NT2/D1 (cell line): ENCODE measurements around the gene MAGT1.
"Not testable (repeated sequence)": the region's sequence is repeated elsewhere in the genome, so short reads cannot be mapped to it uniquely, and the experiment has no call there.

Experiments
- DNase-seq: peaks from one replicate; pipeline ENCODE4 v3.0.0-alpha.2; 2011; ENCODE audit warnings: low read depth, low spot score
- H3K27me3 ChIP-seq: 2 replicates; pipeline ENCODE4 v1.6.0; 2011; ENCODE audit warnings: mild to moderate bottlenecking; ENCODE audit not compliant: insufficient read length, insufficient read depth
- H3K36me3 ChIP-seq: 2 replicates; pipeline ENCODE4 v1.6.1; 2011; ENCODE audit warnings: mild to moderate bottlenecking, low read length, mixed read lengths; ENCODE audit not compliant: insufficient read depth, insufficient read length
- H3K4me1 ChIP-seq: 2 replicates; pipeline ENCODE4 v1.5.1; 2011; ENCODE audit not compliant: insufficient read depth, insufficient read length
- H3K4me3 ChIP-seq: 2 replicates; pipeline ENCODE4 v1.5.1; 2011; ENCODE audit warnings: low read depth; ENCODE audit not compliant: insufficient read length
- H3K9ac ChIP-seq: 2 replicates; pipeline ENCODE4 v1.6.0; 2011; ENCODE audit warnings: low read depth; ENCODE audit not compliant: insufficient read length
- H3K9me3 ChIP-seq: 2 replicates; pipeline ENCODE4 v1.5.1; 2011; ENCODE audit warnings: mild to moderate bottlenecking, low read length; ENCODE audit not compliant: insufficient read depth
- SUZ12 ChIP-seq: IDR thresholded peaks from 2 replicates; pipeline ENCODE4 v1.6.1; 2011; ENCODE audit not compliant: insufficient read length, insufficient read depth; ENCODE audit errors: extremely low read depth
- YY1 ChIP-seq: IDR thresholded peaks from 2 replicates; pipeline ENCODE4 v1.6.1; 2011; ENCODE audit not compliant: insufficient read length, insufficient read depth
- ZNF274 ChIP-seq: IDR thresholded peaks from 2 replicates; pipeline ENCODE4 v1.6.1; 2011; ENCODE audit warnings: mild to moderate bottlenecking, low read depth, low read length

MAGT1 gene

DNA sequence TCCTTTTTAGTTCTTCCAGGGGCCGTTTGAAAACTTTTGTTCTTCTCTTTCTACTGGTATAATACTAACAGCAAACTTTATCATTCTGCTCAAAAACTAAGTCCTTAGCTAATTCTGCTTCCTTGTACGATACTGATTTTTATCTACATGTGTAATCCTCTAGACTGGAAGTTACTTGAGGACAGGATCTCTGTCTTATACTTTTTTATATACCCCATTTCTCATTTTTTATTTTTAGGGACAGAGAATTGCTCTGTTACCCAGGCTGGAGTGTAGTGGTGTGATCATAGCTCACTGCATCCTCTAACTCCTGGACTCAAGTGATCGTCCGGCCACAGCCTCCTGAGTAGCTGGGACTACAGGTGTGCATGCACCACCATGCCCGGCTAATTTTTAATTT is 6.3 kb upstream of the MAGT1 start:
- H3K9ac ChIP-seq, result no peak overlapping the region
- no peaks in the 10 kb centered on the region for H3K9me3 ChIP-seq
- H3K36me3 ChIP-seq, result peaks cover 47% of the 10 kb centered on the region
- TF ChIP-seq SUZ12, result no peak
- no peak for TF ChIP-seq YY1
- TF ChIP-seq ZNF274, result no peak
- H3K4me3 ChIP-seq, result peak overlapping the region; percentile 88
- no peak for DNase-seq
- H3K4me1 ChIP-seq, result no peaks in the 10 kb centered on the region
- no peaks in the 10 kb centered on the region for H3K27me3 ChIP-seq

DNA sequence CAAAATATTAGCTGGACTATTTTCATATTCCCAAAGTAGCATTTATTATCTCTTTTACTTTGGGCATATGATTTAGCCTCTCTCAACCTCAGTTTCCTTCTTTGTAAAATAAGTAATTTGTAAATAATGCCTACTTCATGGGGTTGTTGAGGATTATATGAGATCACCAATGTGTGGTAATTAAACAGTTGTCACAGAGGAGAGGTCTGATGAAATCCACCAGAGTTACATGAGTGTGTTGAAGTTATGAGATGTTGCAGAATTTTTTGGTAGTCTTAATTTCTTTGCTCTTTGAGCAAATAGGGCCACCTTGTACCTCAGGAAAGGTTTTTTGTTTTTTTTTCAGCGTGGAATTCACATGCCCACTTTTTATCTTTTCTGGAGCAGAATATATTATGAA is 5.5 kb upstream of the MAGT1 start:
- no peak for TF ChIP-seq ZNF274
- TF ChIP-seq YY1, result no peak
- no peaks in the 10 kb centered on the region for H3K4me1 ChIP-seq
- H3K36me3 ChIP-seq, result peaks cover 41% of the 10 kb centered on the region
- DNase-seq, result no peak
- no peaks in the 10 kb centered on the region for H3K27me3 ChIP-seq
- H3K9me3 ChIP-seq, result no peaks in the 10 kb centered on the region
- H3K4me3 ChIP-seq, result peak overlapping the region; percentile 88
- H3K9ac ChIP-seq, result peak overlapping the region; percentile 79

- TF ChIP-seq SUZ12, result no peak
- TF ChIP-seq YY1, result peak; percentile 70
- no peak for TF ChIP-seq ZNF274
- peak within 1 kb of the TSS; percentile 88 for H3K4me3 ChIP-seq
Observed at GRCh38 chrX:77899081-77899828, 4.0 kb upstream of the MAGT1 start, which contains the start of gene COX7B. Gene COX7B, plus strand, starts transcription at chrX:77899468. Its CDS starts 86 bp downstream, at chrX:77899554.

DNA sequence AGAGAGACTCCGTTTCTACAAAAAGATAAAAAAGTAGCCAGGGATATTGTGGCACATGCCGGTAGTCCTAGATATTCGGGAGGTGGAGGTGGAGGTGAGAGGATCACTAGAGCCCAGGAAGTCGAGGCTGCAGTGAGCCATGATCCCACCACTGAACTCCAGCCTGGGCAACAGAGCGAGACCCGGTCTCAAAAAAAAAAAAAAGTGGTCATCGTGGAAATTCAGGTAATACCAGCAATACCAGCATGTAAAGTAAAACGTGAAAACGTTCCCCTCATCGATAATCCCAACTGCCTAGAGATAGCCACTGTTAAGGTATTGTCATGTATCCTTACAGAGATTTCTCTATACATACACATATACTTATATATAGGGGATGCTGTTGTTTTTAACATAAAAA is 1.5 kb downstream of the MAGT1 start:
- H3K4me3 ChIP-seq, result no peak overlapping the region

More at GRCh38 chrX:77899081-77899828, 4.0 kb upstream of the MAGT1 start, which contains the start of gene COX7B:
- H3K4me1 ChIP-seq, result no peaks in the 10 kb centered on the region
- peaks cover 31% of the 10 kb centered on the region for H3K36me3 ChIP-seq
- no peaks in the 10 kb centered on the region for H3K27me3 ChIP-seq
- H3K9ac ChIP-seq, result peak within 1 kb of the TSS; percentile 89
- no peaks in the 10 kb centered on the region for H3K9me3 ChIP-seq
- DNase-seq, result peak; percentile 91

GRCh38 chrX:77892887-77893286 is 2.3 kb downstream of the MAGT1 start:
- H3K9ac ChIP-seq, result no peak overlapping the region
- TF ChIP-seq YY1 (no peak), SUZ12 (no peak), ZNF274 (no peak)
- H3K4me1 ChIP-seq, result no peaks in the 10 kb centered on the region
- H3K9me3 ChIP-seq, result no peaks in the 10 kb centered on the region
- H3K36me3 ChIP-seq, result peaks cover 5% of the 10 kb centered on the region
- no peaks in the 10 kb centered on the region for H3K27me3 ChIP-seq
- H3K4me3 ChIP-seq, result no peak overlapping the region
- DNase-seq, result no peak

More for the DNA sequence above, 1.5 kb downstream of the MAGT1 start:
- TF ChIP-seq SUZ12, result no peak
- no peak for TF ChIP-seq ZNF274
- no peak for TF ChIP-seq YY1
- no peaks in the 10 kb centered on the region for H3K4me1 ChIP-seq
- no peaks in the 10 kb centered on the region for H3K27me3 ChIP-seq
- peaks cover 5% of the 10 kb centered on the region for H3K36me3 ChIP-seq
- DNase-seq, result no peak
- peak overlapping the region; percentile 32 for H3K9ac ChIP-seq
- no peaks in the 10 kb centered on the region for H3K9me3 ChIP-seq

- H3K9me3 ChIP-seq, DNase-seq, H3K9ac ChIP-seq, H3K36me3 ChIP-seq, H3K27me3 ChIP-seq, H3K4me1 ChIP-seq, H3K4me3 ChIP-seq: not testable (repeated sequence)
Observed at GRCh38 chrX:77881418-77881817, 13.8 kb downstream of the MAGT1 start.

DNA sequence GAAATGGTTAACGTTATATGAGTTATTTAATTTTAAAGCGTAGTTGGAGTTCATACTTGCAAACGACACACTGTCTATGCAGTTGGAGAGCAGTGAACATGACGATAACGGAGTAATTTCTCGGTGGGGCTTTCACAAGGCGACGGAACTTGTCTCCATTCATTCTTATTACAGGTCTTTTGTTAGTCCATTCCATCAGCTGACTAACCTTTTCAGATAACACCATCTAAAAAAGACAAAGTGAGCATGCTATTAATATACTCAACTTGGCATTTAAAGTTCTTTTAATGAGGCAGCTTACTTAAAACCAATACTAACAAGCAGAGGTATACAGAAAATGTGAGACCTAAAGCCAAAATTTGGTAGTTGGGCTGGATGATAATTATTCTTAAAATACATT is 19.9 kb downstream of the MAGT1 start:
- H3K9ac ChIP-seq, result no peak overlapping the region
- H3K27me3 ChIP-seq, result no peaks in the 10 kb centered on the region
- H3K4me1 ChIP-seq, result no peaks in the 10 kb centered on the region
- TF ChIP-seq YY1 (no peak), ZNF274 (no peak), SUZ12 (no peak)
- no peak overlapping the region for H3K4me3 ChIP-seq
- H3K36me3 ChIP-seq, result peaks cover 35% of the 10 kb centered on the region
- no peaks in the 10 kb centered on the region for H3K9me3 ChIP-seq
- DNase-seq, result no peak

GRCh38 chrX:77831544-77831943 is 63.7 kb downstream of the MAGT1 start:
- DNase-seq, H3K4me1 ChIP-seq: not testable (repeated sequence)

DNA sequence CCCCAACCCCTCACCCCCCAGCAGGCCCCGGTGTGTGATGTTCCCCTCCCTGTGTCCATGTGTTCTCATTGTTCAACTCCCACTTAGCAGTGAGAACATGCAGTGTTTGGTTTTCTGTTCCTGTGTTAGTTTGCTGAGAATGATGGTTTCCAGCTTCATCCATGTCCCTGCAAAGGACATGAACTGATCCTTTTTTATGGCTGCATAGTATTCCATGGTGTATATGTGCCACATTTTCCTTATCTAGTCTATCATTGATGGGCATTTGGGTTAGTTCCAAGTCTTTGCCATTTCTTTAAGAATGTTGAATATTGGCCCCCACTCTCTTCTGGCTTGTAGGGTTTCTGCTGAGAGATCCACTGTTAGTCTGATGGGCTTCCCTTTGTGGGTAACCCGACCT is 73.2 kb downstream of the MAGT1 start:
- H3K9ac ChIP-seq, H3K27me3 ChIP-seq, H3K4me3 ChIP-seq, H3K9me3 ChIP-seq, DNase-seq, H3K4me1 ChIP-seq: not testable (repeated sequence)
- peaks cover 19% of the 10 kb centered on the region for H3K36me3 ChIP-seq

More at GRCh38 chrX:77831544-77831943, 63.7 kb downstream of the MAGT1 start:
- H3K9ac ChIP-seq, H3K27me3 ChIP-seq, H3K9me3 ChIP-seq, H3K4me3 ChIP-seq: not testable (repeated sequence)
- peaks cover 31% of the 10 kb centered on the region for H3K36me3 ChIP-seq
